Neural crest cell (in vitro differentiated cells): ENCODE results near the gene SLC39A2. TPM values are rescaled to one million over a fixed set of nuclear protein-coding genes. Genes with fewer than 3 reads are reported as not detected.

Source experiments
- DNase-seq: peaks from one replicate; pipeline ENCODE4 v3.0.0; 2021; ENCODE audit warnings: low read depth, mixed read lengths, low spot score
- H3K27ac Mint-ChIP-seq: one replicate; pipeline ENCODE4 v1.8.0; 2021; ENCODE audit warnings: mild to moderate bottlenecking, mixed read lengths; ENCODE audit not compliant: unreplicated experiment
- H3K27me3 Mint-ChIP-seq: 2 replicates; pipeline ENCODE4 v1.8.0; 2021; ENCODE audit warnings: low read depth, mild to moderate bottlenecking, mixed read lengths
- H3K36me3 Mint-ChIP-seq: 2 replicates; pipeline ENCODE4 v1.8.0; 2021; ENCODE audit warnings: low read depth, mild to moderate bottlenecking, mixed read lengths
- H3K4me1 Mint-ChIP-seq: 2 replicates; pipeline ENCODE4 v1.8.0; 2021; ENCODE audit warnings: mixed read lengths
- H3K4me3 Mint-ChIP-seq: one replicate; pipeline ENCODE4 v1.8.0; 2021; ENCODE audit warnings: mild to moderate bottlenecking, mixed read lengths
- H3K9me3 Mint-ChIP-seq: 2 replicates; pipeline ENCODE4 v1.8.0; 2021; ENCODE audit warnings: mixed read lengths
- total RNA-seq: library from RNA; stranded (reverse); gene quantifications from 2 replicates; pipeline ENCODE4 v1.2.1, GENCODE V29; 2021
- TF ChIP-seq, protein P1 (sequence below): fragments of 200-600 bp; sonication (generic); conservative IDR thresholded peaks from 2 replicates; pipeline ENCODE4 v1.5.0; 2021; ENCODE audit warnings: antibody characterized with exemption, mild to moderate bottlenecking

Gene SLC39A2
- total RNA-seq, 1 donor from 2014 or later: 0.37 TPM

DNA sequence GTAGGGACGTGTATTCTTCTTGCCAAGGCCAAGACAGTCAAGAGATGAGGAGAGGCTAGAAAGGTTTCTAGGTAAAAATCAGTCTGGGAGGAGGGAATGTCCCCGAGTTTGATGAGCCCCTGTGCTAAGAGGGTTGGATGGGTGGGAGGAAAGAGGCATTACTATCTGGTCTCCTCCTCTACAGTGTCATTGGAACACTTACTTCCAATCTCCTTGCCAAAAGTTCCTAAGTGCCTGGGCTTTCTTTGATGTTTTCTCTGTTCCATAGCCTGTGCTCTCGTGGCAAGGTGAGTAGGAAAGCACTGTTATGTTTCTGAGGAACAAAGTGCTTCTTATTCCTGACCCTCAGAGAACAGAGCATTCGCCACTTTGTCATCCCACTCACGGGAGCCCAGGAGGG, 35.6 kb downstream of the SLC39A2 start, which contains the start of gene RNASE13:
TSS of gene RNASE13 (minus strand) at position 101 of the 400 bp plus-strand sequence. CDS start 519 bp downstream, outside the sequence.
- TF ChIP-seq, protein P1, sequence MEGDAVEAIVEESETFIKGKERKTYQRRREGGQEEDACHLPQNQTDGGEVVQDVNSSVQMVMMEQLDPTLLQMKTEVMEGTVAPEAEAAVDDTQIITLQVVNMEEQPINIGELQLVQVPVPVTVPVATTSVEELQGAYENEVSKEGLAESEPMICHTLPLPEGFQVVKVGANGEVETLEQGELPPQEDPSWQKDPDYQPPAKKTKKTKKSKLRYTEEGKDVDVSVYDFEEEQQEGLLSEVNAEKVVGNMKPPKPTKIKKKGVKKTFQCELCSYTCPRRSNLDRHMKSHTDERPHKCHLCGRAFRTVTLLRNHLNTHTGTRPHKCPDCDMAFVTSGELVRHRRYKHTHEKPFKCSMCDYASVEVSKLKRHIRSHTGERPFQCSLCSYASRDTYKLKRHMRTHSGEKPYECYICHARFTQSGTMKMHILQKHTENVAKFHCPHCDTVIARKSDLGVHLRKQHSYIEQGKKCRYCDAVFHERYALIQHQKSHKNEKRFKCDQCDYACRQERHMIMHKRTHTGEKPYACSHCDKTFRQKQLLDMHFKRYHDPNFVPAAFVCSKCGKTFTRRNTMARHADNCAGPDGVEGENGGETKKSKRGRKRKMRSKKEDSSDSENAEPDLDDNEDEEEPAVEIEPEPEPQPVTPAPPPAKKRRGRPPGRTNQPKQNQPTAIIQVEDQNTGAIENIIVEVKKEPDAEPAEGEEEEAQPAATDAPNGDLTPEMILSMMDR: no peak
- no peak within 1 kb of the TSS for H3K4me3 Mint-ChIP-seq
- peaks cover 6% of the 10 kb centered on the region for H3K27me3 Mint-ChIP-seq
- H3K36me3 Mint-ChIP-seq: no peaks in the 10 kb centered on the region
- no peaks in the 10 kb centered on the region for H3K9me3 Mint-ChIP-seq
- H3K27ac Mint-ChIP-seq: no peak within 1 kb of the TSS
- DNase-seq: no peak
- H3K4me1 Mint-ChIP-seq: peaks cover 4% of the 10 kb centered on the region

DNA sequence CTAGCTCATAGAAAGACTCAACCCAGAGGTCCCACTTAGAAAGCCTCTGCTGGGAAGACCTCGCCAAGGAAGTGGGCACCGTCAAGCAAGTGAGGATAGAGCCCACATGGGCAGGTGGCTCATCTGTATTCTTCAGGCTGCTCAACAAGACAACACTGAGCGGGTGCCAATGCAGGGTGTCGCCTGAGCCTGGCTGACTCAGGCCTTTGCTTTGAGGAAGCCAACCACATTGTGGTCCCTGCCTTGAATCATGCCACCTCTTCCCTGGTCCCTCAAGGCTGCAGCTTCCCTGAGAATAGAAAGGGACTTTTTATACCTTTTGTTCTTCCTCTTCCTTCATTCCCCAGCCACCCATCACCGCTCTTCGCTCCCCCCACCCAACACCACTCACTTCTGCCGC, 37.7 kb downstream of the SLC39A2 start:
- DNase-seq: no peak
- Mint-ChIP-seq H3K4me1 (peaks cover 7% of the 10 kb centered on the region), H3K4me3 (no peak overlapping the region), H3K27me3 (peaks cover 3% of the 10 kb centered on the region), H3K36me3 (no peaks in the 10 kb centered on the region), H3K27ac (no peak overlapping the region), H3K9me3 (no peaks in the 10 kb centered on the region)
- TF ChIP-seq, protein P1: no peak

DNA sequence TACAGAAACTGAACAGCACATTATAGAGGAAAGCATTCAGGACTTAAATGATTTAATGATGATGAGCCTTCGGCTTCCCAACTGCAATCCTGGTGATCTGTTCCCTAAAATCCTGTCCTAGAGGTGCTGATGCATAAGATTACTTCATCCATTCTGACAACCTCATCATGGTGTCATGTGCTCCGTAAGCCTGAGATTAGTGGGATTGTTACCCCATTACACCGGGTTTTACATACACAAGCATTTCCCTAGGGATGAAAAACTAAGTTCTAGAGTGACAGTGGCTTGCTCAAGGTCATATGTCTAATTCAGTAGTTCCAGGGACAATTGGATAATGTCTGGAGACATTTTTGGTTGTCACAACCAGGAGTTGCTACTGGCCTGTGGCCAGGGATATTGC, 38.1 kb downstream of the SLC39A2 start:
- TF ChIP-seq, protein P1: no peak
- Mint-ChIP-seq H3K9me3 (no peaks in the 10 kb centered on the region), H3K4me3 (no peak overlapping the region), H3K27ac (no peak overlapping the region), H3K4me1 (peaks cover 7% of the 10 kb centered on the region), H3K27me3 (peaks cover 2% of the 10 kb centered on the region), H3K36me3 (no peaks in the 10 kb centered on the region)
- DNase-seq: no peak

DNA sequence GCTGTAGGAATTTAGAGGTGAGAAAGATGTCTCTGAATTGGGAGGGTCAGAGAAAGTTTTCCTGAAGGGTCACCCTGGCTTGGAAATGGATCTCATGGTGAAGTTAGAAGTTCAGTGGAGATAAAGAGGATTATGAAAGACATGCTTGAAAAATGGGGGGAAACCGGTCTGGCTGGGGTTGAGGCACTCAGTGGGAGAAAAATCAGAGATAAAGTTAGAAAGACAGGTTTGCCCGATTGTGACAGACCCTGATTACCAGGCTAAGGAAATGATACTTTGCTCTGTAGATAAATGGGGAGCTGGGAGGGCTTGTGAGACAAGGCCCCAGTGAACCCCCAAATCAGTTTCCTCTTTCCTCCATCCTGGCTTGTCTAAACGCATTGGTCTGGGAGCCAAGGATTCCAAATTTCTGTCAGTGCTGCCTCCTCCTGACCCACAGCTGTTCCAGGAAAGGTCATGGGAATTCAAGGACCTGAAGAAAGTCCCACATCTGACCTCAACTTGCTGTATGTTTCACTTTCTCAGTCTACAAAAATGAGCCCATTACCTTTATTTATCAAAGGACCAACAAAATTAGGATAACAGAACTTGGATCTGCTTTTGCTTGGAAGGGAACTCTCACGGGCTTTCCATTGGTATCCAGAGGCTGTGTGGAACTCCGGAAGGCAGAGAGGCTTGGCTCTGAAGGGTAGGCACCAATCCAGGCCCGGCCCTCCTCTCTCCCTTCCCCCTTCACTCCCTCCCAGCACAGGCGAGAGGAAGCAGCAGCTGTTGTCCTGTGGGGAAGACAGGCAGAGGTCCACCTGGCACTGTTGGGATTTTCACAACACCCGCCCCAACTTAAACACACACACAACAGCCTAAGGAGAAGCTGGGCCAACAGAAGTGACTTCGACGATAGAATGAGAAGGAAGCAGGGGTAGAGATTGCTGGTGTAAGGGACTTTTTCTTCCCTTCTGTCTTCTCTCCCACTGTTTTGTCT, 39.6 kb downstream of the SLC39A2 start:
- Mint-ChIP-seq H3K4me1 (peaks cover 7% of the 10 kb centered on the region), H3K4me3 (no peak overlapping the region), H3K9me3 (no peaks in the 10 kb centered on the region), H3K27ac (peak overlapping the region; percentile 66), H3K27me3 (peaks cover 17% of the 10 kb centered on the region), H3K36me3 (no peaks in the 10 kb centered on the region)
- DNase-seq: no peak
- TF ChIP-seq, protein P1: no peak

DNA sequence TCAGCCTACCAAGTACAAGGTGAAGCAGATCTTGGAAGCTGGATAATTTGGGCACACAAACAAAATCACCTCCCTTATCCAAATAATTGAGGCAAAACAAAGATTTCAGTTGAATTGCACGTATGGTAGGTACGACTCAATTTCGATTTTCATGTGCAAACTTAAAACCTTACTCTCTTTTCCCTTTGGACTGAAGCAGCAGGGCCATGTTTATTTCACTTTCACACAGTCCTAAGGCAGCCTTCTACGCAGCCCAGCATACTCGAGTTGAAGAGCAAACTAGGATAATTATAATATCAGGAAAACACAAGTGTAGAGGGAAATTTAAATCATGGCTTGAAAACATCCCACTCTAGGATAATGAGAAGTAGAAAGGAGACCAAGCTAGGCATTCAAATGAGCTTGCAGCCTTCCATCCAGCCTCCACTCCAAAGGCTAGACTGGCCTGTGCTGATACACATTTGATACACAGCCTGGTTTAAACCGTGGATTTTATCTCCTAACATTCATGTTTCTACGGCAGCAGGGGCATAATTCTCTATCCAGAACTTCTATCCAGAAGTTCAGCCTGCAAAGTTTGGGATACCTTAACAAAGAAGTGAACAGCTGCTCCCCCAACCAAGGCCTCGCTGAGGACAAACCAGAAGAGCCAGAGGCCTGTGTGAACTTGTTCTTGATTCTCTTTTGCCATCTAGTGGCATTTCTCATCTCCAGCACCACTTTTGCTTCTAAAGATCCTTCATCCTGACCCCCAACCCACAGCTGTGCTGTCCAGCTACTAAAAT, 40.7 kb downstream of the SLC39A2 start:
- Mint-ChIP-seq H3K27me3 (peaks cover 25% of the 10 kb centered on the region), H3K27ac (peak overlapping the region; percentile 66), H3K4me3 (no peak overlapping the region), H3K36me3 (no peaks in the 10 kb centered on the region), H3K9me3 (no peaks in the 10 kb centered on the region), H3K4me1 (peaks cover 7% of the 10 kb centered on the region)
- TF ChIP-seq, protein P1: peak; percentile 73
- DNase-seq: no peak
